Activated B cell treated with CpG ODN at 0.5 μM for 24 hours (primary cell): ENCODE measurements around the gene RAB3IP. TPM values are rescaled to one million over a fixed set of nuclear protein-coding genes. Genes with fewer than 3 reads are reported as not detected.
"Not testable (repeated sequence)": the region's sequence is repeated elsewhere in the genome, so short reads cannot be mapped to it uniquely, and the experiment has no call there.

Experiments
- ATAC-seq: fragments of 200-7000 bp; cut with Tn5 transposase; one replicate; pipeline ENCODE4 v1.10.0; 2021; ENCODE audit warnings: low read depth, mild to moderate bottlenecking, moderate library complexity
- CTCF ChIA-PET: fragments of 350-600 bp; sonication (Branson Sonifier 250); formaldehyde crosslinking; loops from one replicate; lab custom pipeline; 2021; ENCODE audit warnings: antibody characterized with exemption; lab: Charles Lee
- POLR2A ChIA-PET: fragments of 350-600 bp; sonication (Branson Sonifier 250); formaldehyde crosslinking; loops from one replicate; lab custom pipeline; 2021; ENCODE audit warnings: antibody characterized with exemption; lab: Charles Lee
- DNase-seq: peaks from one replicate; pipeline ENCODE4 v3.0.0; 2022
- H3K27ac Mint-ChIP-seq: one replicate; pipeline ENCODE4 v1.8.0; 2020; ENCODE audit warnings: mixed read lengths
- H3K27me3 Mint-ChIP-seq: one replicate; pipeline ENCODE4 v1.8.0; 2021; ENCODE audit warnings: mixed read lengths
- H3K36me3 Mint-ChIP-seq: one replicate; pipeline ENCODE4 v1.8.0; 2021; ENCODE audit warnings: low read depth, mixed read lengths
- H3K4me1 Mint-ChIP-seq: one replicate; pipeline ENCODE4 v1.8.0; 2021; ENCODE audit warnings: mixed read lengths
- H3K4me3 Mint-ChIP-seq: one replicate; pipeline ENCODE4 v1.8.0; 2020; ENCODE audit warnings: mild to moderate bottlenecking, mixed read lengths
- H3K9me3 Mint-ChIP-seq: one replicate; pipeline ENCODE4 v1.8.0; 2020; ENCODE audit warnings: mixed read lengths
- intact Hi-C: fragments of 100-400 bp; cut with micrococcal nuclease; formaldehyde crosslinking; loops from one replicate; pipeline ENCODE4 v1.15.1; 2024
- total RNA-seq: library from RNA; stranded (reverse); gene quantifications from 2 replicates; pipeline ENCODE4 v1.2.3, GENCODE V29; 2022
- TF ChIP-seq, protein P1 (sequence below): fragments of 200-600 bp; IDR thresholded peaks from one replicate; pipeline ENCODE4 v1.8.0; 2022; ENCODE audit warnings: antibody characterized with exemption, mild to moderate bottlenecking

RAB3IP gene
- total RNA-seq, 1 donor from 2014 or later, result 37.9 TPM

DNA sequence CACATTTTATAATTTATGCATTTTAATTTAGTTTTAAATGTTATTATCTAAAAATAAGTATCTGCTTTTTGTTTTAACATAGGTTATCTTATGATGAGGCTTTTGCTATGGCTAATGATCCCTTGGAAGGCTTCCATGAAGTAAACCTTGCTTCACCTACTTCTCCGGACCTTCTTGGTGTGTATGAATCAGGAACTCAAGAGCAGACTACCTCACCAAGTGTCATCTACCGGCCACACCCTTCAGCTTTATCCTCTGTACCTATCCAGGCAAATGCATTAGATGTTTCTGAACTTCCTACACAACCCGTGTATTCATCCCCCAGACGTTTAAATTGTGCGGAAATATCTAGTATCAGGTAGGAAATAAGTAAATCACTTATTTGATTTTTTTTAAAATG, 16.6 kb downstream of the RAB3IP start:
- Mint-ChIP-seq H3K36me3 (peaks cover 40% of the 10 kb centered on the region), H3K4me3 (no peak overlapping the region), H3K27me3 (no peaks in the 10 kb centered on the region), H3K27ac (no peak overlapping the region), H3K9me3 (peaks cover 9% of the 10 kb centered on the region), H3K4me1 (peaks cover 2% of the 10 kb centered on the region)
- DNase-seq (no peak), ATAC-seq (no peak)
- ChIA-PET POLR2A (no interaction called here), CTCF (no interaction called here)
- TF ChIP-seq, protein P1, sequence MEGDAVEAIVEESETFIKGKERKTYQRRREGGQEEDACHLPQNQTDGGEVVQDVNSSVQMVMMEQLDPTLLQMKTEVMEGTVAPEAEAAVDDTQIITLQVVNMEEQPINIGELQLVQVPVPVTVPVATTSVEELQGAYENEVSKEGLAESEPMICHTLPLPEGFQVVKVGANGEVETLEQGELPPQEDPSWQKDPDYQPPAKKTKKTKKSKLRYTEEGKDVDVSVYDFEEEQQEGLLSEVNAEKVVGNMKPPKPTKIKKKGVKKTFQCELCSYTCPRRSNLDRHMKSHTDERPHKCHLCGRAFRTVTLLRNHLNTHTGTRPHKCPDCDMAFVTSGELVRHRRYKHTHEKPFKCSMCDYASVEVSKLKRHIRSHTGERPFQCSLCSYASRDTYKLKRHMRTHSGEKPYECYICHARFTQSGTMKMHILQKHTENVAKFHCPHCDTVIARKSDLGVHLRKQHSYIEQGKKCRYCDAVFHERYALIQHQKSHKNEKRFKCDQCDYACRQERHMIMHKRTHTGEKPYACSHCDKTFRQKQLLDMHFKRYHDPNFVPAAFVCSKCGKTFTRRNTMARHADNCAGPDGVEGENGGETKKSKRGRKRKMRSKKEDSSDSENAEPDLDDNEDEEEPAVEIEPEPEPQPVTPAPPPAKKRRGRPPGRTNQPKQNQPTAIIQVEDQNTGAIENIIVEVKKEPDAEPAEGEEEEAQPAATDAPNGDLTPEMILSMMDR, result no peak
- intact Hi-C loops, result no loop called here

DNA sequence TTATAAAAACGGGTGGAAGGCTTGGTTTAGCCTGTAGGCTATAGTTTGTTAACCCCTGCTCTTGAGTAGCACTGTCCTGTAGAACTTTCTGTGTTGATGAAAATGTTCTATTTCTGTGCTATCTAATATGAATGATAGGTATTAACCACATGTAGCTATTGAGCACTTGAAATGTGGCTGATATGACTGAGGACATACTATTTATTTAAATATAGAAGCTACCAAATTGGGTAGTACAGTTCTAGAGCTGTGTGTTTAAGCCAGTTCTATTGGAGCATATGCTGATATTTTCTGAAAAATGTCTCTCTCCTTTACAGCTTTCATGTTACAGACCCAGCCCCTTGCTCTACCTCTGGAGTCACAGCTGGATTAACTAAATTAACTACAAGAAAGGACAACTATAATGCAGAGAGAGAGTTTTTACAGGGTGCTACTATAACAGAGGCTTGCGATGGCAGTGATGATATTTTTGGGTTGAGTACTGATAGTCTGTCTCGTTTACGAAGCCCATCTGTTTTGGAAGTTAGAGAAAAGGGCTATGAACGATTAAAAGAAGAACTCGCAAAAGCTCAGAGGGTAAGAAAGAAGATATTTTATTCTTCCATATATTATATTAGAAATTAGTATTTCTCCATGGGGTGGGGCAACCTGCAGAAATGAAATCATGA, 17.6 kb downstream of the RAB3IP start:
- ChIA-PET CTCF (no interaction called here), POLR2A (no interaction called here)
- TF ChIP-seq, protein P1, result no peak
- peaks cover 13% of the 10 kb centered on the region for H3K9me3 Mint-ChIP-seq
- peaks cover 2% of the 10 kb centered on the region for H3K4me1 Mint-ChIP-seq
- no peak overlapping the region for H3K4me3 Mint-ChIP-seq
- DNase-seq, result no peak
- H3K27me3 Mint-ChIP-seq, result no peaks in the 10 kb centered on the region
- no peak overlapping the region for H3K27ac Mint-ChIP-seq
- no peak for ATAC-seq
- peaks cover 49% of the 10 kb centered on the region for H3K36me3 Mint-ChIP-seq
- intact Hi-C loops, result no loop called here

DNA sequence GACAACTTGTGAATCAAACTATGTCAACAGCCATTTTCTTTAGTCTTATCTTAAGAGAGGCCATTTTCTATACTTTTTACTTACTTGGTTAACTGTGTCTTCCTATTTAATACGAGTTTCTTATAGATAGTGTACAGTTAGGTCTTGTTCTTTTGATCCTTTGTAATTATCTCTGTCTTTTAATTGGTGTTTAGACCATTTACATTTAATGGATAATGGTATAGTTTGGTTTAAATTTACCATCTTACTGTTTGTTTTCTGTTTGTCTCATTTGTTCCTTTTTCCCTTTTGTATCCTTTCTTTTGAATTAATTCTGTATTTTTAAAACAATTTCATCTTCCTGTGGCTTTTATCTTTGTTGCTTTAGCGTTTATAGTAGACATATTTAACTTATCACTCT, 19.4 kb downstream of the RAB3IP start:
- Mint-ChIP-seq H3K36me3 (peaks cover 61% of the 10 kb centered on the region), H3K27ac (no peak overlapping the region), H3K9me3 (peaks cover 17% of the 10 kb centered on the region), H3K27me3 (no peaks in the 10 kb centered on the region), H3K4me3 (no peak overlapping the region), H3K4me1 (no peaks in the 10 kb centered on the region)
- intact Hi-C loops, result no loop called here
- TF ChIP-seq, protein P1, result no peak
- ChIA-PET POLR2A (no interaction called here), CTCF (no interaction called here)
- no peak for DNase-seq
- no peak for ATAC-seq

DNA sequence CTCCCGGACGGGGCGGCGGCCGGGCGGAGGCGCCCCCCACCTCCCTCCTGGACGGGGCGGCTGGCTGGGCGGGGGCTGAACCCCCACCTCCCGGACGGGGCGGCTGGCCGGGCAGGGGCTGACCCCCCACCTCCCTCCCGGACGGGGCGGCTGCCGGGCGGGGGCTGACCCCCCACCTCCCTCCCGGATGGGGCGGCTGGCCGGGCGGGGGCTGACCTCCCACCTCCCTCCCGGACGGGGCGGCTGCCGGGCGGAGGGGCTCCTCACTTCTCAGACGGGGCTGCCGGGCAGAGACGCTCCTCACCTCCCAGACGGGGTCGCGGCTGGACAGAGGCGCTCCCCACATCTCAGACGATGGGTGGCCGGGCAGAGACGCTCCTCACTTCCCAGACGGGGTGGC, 20.9 kb downstream of the RAB3IP start:
- Mint-ChIP-seq H3K9me3 (peaks cover 17% of the 10 kb centered on the region), H3K36me3 (peaks cover 69% of the 10 kb centered on the region)
- ATAC-seq, intact Hi-C loops, H3K27me3 Mint-ChIP-seq, H3K4me1 Mint-ChIP-seq, DNase-seq, CTCF ChIA-PET, H3K4me3 Mint-ChIP-seq, H3K27ac Mint-ChIP-seq, POLR2A ChIA-PET: not testable (repeated sequence)

DNA sequence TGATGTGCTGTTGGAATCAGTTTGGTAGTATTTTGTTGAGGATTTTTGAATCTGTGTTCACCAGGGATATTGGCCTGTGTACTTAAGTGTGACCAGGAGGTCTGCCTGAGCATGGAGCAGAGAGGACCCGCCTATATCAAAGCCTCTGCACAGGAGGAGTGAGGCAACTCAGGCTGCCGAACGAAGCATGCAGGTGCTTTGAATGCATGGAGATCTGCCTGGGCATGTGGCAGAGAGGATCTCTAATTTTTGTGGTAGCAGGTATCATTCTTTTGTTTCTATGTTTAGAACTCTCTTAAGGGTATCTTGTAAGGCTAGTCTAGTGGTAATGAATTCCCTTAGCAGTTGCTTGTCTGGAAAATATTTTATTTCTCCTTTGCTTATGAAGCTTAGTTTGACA, 26.9 kb downstream of the RAB3IP start:
- peaks cover 85% of the 10 kb centered on the region for H3K36me3 Mint-ChIP-seq
- ChIA-PET CTCF (no interaction called here), POLR2A (no interaction called here)
- intact Hi-C loops, result no loop called here
- H3K4me3 Mint-ChIP-seq, result no peak overlapping the region
- DNase-seq (no peak), ATAC-seq (no peak)
- no peak overlapping the region for H3K27ac Mint-ChIP-seq
- no peaks in the 10 kb centered on the region for H3K27me3 Mint-ChIP-seq
- peaks cover 43% of the 10 kb centered on the region for H3K9me3 Mint-ChIP-seq
- no peaks in the 10 kb centered on the region for H3K4me1 Mint-ChIP-seq
- TF ChIP-seq, protein P1, result no peak

DNA sequence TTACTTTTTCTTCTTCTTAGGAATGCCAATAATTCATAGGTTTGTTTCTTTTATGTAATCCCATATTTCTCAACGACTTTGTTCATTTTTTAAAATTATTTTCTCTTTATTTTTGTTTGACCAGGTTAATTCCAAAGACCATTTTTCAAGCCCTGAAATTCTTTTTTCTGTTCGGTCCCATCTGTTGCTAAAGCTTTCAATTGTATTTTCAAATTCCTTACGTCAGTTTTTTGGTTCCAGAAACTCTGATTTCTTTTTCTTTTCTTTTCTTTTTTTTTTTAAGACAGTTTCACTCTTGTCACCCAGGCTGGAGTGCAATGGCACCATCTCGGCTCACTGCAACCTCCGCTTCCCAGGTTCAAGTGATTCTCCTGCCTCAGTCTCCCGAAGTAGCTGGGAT, 27.6 kb downstream of the RAB3IP start:
- POLR2A ChIA-PET, result interaction anchor here (0.7 kb wide), 1 partner anchor 483 kb away, joined by 4 read pairs; no protein-coding TSS in a partner anchor
- H3K9me3 Mint-ChIP-seq, result peaks cover 41% of the 10 kb centered on the region
- H3K36me3 Mint-ChIP-seq, result peaks cover 82% of the 10 kb centered on the region
- H3K27ac Mint-ChIP-seq, result no peak overlapping the region
- no peak overlapping the region for H3K4me3 Mint-ChIP-seq
- CTCF ChIA-PET, result no interaction called here
- no peak for DNase-seq
- TF ChIP-seq, protein P1, result no peak
- ATAC-seq, result no peak
- H3K27me3 Mint-ChIP-seq, result no peaks in the 10 kb centered on the region
- H3K4me1 Mint-ChIP-seq, result no peaks in the 10 kb centered on the region
- intact Hi-C loops, result no loop called here
